Measurements from ENCODE around the gene RAI1.

The RAI1 gene

GRCh38 chr17:17778308-17779014 is 97.2 kb downstream of the RAI1 start:
- TF ChIP-seq, protein P1, sequence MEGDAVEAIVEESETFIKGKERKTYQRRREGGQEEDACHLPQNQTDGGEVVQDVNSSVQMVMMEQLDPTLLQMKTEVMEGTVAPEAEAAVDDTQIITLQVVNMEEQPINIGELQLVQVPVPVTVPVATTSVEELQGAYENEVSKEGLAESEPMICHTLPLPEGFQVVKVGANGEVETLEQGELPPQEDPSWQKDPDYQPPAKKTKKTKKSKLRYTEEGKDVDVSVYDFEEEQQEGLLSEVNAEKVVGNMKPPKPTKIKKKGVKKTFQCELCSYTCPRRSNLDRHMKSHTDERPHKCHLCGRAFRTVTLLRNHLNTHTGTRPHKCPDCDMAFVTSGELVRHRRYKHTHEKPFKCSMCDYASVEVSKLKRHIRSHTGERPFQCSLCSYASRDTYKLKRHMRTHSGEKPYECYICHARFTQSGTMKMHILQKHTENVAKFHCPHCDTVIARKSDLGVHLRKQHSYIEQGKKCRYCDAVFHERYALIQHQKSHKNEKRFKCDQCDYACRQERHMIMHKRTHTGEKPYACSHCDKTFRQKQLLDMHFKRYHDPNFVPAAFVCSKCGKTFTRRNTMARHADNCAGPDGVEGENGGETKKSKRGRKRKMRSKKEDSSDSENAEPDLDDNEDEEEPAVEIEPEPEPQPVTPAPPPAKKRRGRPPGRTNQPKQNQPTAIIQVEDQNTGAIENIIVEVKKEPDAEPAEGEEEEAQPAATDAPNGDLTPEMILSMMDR (IDR thresholded peaks at IDR 0.05; ENCODE audit: low read depth, low read length, missing control alignments): no peak
- H3K4me3 ChIP-seq (replicated peaks; ENCODE audit: low read depth, low read length): no peak overlapping the region
- DNase-seq (ENCODE audit: extremely low read depth, low read depth): peak; percentile 67

DNA sequence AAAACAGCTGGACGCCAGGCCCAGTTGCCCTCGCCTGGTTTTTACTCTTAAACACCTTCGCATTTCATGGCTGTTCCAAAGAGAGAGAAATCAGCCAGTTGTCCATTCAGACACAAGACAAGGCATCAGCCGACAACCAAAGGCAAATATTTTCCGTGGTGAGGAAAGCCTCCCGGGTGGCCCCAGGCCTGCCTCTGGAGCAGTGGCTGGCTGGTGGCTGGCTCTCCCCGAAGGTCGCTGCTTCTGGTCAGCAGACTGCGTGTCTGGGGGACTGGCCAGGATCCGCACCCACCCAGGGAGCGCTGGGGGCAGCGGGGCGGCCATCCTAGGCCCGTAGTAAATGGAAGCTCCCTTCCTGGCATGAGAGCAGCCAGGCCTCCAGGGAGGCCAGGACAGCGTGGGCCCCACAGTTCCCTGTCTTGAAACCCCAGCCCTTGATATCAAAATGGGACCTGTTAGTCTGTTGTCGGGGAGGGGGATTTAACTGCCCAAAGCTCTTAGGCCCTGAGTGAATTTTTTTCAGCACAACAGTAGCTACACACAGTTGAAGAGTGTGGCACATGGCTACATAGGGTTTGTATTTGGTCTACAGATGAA is 97.9 kb downstream of the RAI1 start:
- no peak for DNase-seq (ENCODE audit: extremely low read depth, low read depth)
- no peak overlapping the region for H3K4me3 ChIP-seq (replicated peaks; ENCODE audit: low read depth, low read length)
- TF ChIP-seq, protein P1 (IDR thresholded peaks at IDR 0.05; ENCODE audit: low read depth, low read length, missing control alignments): no peak

DNA sequence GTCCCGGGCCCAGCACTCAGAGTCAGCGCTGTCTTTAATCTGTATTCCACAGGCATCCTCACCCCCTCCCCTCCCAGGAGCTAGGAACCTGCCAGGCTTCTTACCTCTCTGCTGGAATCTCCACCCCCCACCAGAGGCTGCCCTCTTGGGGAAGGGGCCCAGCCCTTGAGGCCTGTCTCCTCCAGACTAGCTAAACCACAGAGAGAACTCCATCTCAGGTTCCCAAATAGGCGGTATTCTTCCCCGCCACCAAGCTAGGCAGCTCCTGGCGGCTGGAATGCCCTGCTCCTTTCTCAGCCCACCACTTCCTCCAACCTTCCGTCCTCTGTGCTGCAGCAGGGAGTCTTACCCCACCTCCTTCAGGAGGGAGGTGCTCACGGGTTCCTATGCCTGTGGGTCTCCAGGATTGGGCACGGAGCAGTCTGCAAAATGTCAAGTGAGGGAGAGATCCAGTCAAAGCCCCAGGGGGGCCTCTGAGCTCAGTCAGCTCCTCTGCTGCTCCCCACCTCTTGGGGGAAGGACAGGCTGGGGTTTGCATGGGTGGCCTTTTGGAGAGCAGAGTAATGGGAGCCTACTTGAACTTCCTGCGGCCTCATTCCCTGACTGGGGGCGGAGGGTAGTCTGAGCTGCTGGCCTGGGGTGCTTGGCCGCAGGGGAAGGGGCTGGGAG is 99.8 kb downstream of the RAI1 start:
- TF ChIP-seq, protein P1 (IDR thresholded peaks at IDR 0.05; ENCODE audit: low read depth, low read length, missing control alignments): peak; percentile 57
- peak overlapping the region; percentile 40 for H3K4me3 ChIP-seq (replicated peaks; ENCODE audit: low read depth, low read length)
- DNase-seq (ENCODE audit: extremely low read depth, low read depth): peak; percentile 46

DNA sequence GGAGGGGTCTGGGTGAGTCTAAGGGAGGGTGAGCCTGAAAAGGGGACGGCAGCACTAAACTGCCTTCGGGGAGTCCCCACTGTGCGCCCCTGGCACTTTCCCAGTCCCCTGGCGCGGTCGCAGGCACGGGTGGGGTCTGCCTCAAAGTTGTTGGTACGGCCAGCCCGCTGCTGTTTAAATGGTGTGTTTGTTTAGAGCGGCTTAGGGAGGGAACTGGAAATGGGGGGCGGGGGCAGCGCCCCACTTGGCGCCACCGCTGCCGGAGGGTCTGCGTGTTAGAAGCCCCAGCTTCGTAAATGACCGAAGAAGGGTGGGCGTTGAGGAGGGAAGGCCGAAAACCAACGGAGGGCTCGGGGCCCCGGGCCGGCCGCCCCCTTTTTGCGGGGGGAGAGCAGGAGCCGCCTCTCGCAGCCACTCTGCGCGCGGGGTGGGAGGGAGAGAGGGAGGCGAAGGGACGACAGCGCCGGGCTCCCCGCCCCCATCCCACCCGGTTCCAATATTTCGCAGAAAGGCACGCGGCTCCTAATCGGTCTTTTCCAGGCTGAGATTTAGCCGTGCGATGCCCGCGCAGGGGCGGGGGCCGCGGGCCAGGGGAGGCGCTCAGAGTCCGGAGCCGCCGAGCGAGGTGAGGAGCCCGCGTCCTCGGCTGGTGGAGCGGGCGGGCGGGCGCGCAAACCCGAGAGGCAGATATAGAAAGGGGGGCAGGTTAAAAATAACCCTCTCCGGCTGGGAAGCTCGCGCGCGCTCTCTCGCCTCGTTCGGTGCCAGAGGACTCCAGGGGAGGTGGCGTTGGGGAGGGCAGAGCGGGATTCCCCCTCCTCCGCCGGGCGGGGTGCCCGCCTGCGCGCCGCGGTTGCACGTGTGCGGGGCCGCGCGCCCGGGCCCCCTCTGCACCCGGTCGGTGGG is 100.6 kb downstream of the RAI1 start:
- TF ChIP-seq, protein P1 (IDR thresholded peaks at IDR 0.05; ENCODE audit: low read depth, low read length, missing control alignments): no peak
- no peak for DNase-seq (ENCODE audit: extremely low read depth, low read depth)
- H3K4me3 ChIP-seq (replicated peaks; ENCODE audit: low read depth, low read length): peak overlapping the region; percentile 40

DNA sequence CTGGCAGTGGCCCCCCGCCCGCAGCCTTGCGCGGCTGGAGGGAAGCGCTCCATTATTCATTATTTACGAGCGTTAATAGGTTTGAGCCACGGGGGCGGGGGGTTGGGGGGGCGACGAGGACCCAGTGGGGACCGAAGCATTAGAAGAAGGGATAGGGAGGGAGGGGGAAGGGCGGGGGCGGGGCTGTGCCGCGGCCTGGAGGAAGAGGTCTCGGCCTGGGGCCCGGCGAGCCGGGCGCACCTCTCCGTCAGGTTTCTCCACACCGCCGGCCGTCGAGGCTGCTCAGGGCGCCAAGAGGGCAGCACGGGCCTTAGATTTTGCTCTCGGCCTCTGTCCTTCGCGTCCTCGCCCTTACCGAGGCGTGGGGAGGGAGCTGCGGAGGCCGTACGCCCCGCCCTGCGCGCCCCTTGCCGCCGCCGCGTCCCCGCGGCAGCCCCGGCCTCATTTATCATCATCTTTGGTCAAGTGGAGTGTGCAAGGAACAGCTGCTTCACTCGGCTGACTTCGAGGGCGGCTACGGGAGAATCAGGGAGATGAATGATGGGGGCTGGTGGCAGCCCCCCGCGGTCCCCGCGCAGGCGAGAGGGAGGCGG is 101.4 kb downstream of the RAI1 start:
- peak overlapping the region; percentile 40 for H3K4me3 ChIP-seq (replicated peaks; ENCODE audit: low read depth, low read length)
- DNase-seq (ENCODE audit: extremely low read depth, low read depth): no peak
- TF ChIP-seq, protein P1 (IDR thresholded peaks at IDR 0.05; ENCODE audit: low read depth, low read length, missing control alignments): no peak
